GM23248 (cell line): ENCODE data around the gene POLG. TPM values are rescaled to one million over a fixed set of nuclear protein-coding genes. Genes with fewer than 3 reads are reported as not detected.

Source experiments
- DNase-seq: peaks from one replicate; pipeline ENCODE4 v3.0.0-alpha.2; 2015
- H2AFZ ChIP-seq: fragments of 200-600 bp; sonication (generic); 2 replicates; pipeline ENCODE4 v1.6.1; 2016; ENCODE audit warnings: antibody characterized with exemption
- H3F3A ChIP-seq: fragments of 200-600 bp; sonication (generic); 2 replicates; pipeline ENCODE4 v1.6.1; 2016; ENCODE audit warnings: mild to moderate bottlenecking, antibody characterized with exemption, mixed run types; ENCODE audit not compliant: insufficient read depth
- H3K27ac ChIP-seq: fragments of 200-600 bp; sonication (generic); 2 replicates; pipeline ENCODE4 v1.5.1; 2016; ENCODE audit warnings: mild to moderate bottlenecking
- H3K27me3 ChIP-seq: fragments of 200-600 bp; sonication (generic); replicated peaks from 2 replicates; pipeline ENCODE4 v1.6.1; 2016; ENCODE audit warnings: mild to moderate bottlenecking; ENCODE audit not compliant: insufficient read depth
- H3K36me3 ChIP-seq: fragments of 200-600 bp; sonication (generic); 2 replicates; pipeline ENCODE4 v1.6.1; 2016; ENCODE audit warnings: low read depth, mild to moderate bottlenecking
- H3K4me1 ChIP-seq: fragments of 200-600 bp; sonication (generic); 2 replicates; pipeline ENCODE4 v1.6.1; 2016; ENCODE audit warnings: mild to moderate bottlenecking; ENCODE audit not compliant: insufficient read depth
- H3K4me2 ChIP-seq: fragments of 200-600 bp; sonication (generic); one replicate; pipeline ENCODE4 v1.6.1; 2016; ENCODE audit warnings: mild to moderate bottlenecking; ENCODE audit not compliant: unreplicated experiment
- H3K4me3 ChIP-seq: fragments of 200-600 bp; sonication (generic); 2 replicates; pipeline ENCODE4 v1.5.1; 2016; ENCODE audit warnings: mild to moderate bottlenecking
- H3K79me2 ChIP-seq: fragments of 200-600 bp; sonication (generic); 2 replicates; pipeline ENCODE4 v1.6.1; 2016; ENCODE audit warnings: mild to moderate bottlenecking; ENCODE audit not compliant: insufficient read depth
- H3K9ac ChIP-seq: fragments of 200-600 bp; sonication (generic); 2 replicates; pipeline ENCODE4 v1.6.1; 2016; ENCODE audit warnings: mild to moderate bottlenecking
- H3K9me2 ChIP-seq: fragments of 200-600 bp; sonication (generic); 2 replicates; pipeline ENCODE4 v1.6.1; 2016; ENCODE audit warnings: mixed run types, mild to moderate bottlenecking, moderate library complexity; ENCODE audit not compliant: insufficient read depth
- H3K9me3 ChIP-seq: fragments of 200-600 bp; sonication (generic); one replicate; pipeline ENCODE4 v1.6.1; 2017; ENCODE audit warnings: low read depth
- H4K20me1 ChIP-seq: fragments of 200-600 bp; sonication (generic); 2 replicates; pipeline ENCODE4 v1.6.0; 2016; ENCODE audit not compliant: insufficient read depth
- EZH2 ChIP-seq: fragments of 200-600 bp; sonication (generic); IDR thresholded peaks from 2 replicates; pipeline ENCODE4 v1.6.1; 2018; ENCODE audit warnings: antibody characterized with exemption, mild to moderate bottlenecking; ENCODE audit not compliant: insufficient read depth, poor library complexity, severe bottlenecking
- EZH2phosphoT487 ChIP-seq: fragments of 200-600 bp; sonication (generic); IDR thresholded peaks from 2 replicates; pipeline ENCODE4 v1.6.1; 2018; ENCODE audit warnings: antibody characterized with exemption, moderate library complexity, mild to moderate bottlenecking, low read depth; ENCODE audit not compliant: insufficient read depth
- WGBS, 2 experiments: methylation state at CpG; one replicate each; pipeline ENCODE4 v1.1.6; 2015 to 2017; ENCODE audit warnings: low lambda C conversion rate in 2 of 2, low coverage in 1 of 2; ENCODE audit errors: missing lambda C conversion rate in 2 of 2; 5-methylcytosine and 5-hydroxymethylcytosine counted together
- in situ Hi-C: fragments of 300-500 bp; cut with MboI; formaldehyde crosslinking; loops from 2 replicates; pipeline ENCODE4 v1.15.0; 2020
- polyA plus RNA-seq: library from polyadenylated mRNA; unstranded; fragments of >200 nt; fragmentation: Nextera tagmentation; extraction: Ambion mirVana; gene quantifications from 2 replicates; pipeline ENCODE4 v1.2.1, GENCODE V29; 2016
- total RNA-seq: library from RNA; depleted of rRNA; stranded (reverse); fragments of >200 nt; shearing (Covaris generic); gene quantifications from 2 replicates; pipeline ENCODE4 v1.2.3, GENCODE V29; 2014

Gene POLG
- total and polyA plus RNA-seq, 2 experiments from 2014 or later = 18.7 to 66.7 TPM

- no peak for DNase-seq
- H3K9me3 ChIP-seq = no peaks in the 10 kb centered on the region
- no peak overlapping the region for H2AFZ ChIP-seq
- no peak overlapping the region for H3K9ac ChIP-seq
- H4K20me1 ChIP-seq = no peaks in the 10 kb centered on the region
- H3K79me2 ChIP-seq = no peaks in the 10 kb centered on the region
- in situ Hi-C loops = no loop called here
- no peak for TF ChIP-seq EZH2phosphoT487
- no peak for TF ChIP-seq EZH2
- no peak overlapping the region for H3K4me3 ChIP-seq
- no peaks in the 10 kb centered on the region for H3K9me2 ChIP-seq
- WGBS, 2 experiments = 32 to 39% methylated on average over 14 of the region's 14 CpGs
- H3K4me2 ChIP-seq = no peak overlapping the region
- H3K27me3 ChIP-seq = peaks cover 92% of the 10 kb centered on the region
- no peaks in the 10 kb centered on the region for H3K36me3 ChIP-seq
- H3K4me1 ChIP-seq = no peaks in the 10 kb centered on the region
- no peak overlapping the region for H3K27ac ChIP-seq
- no peaks in the 10 kb centered on the region for H3F3A ChIP-seq
Measured at GRCh38 chr15:89374086-89374981, 39.7 kb upstream of the POLG start.

GRCh38 chr15:89372069-89372935 lies 37.7 kb upstream of the POLG start:
- Histone ChIP-seq H3K79me2 (no peaks in the 10 kb centered on the region), H3K9me2 (no peaks in the 10 kb centered on the region), H3K9me3 (no peaks in the 10 kb centered on the region), H3K4me2 (no peak overlapping the region), H3K27ac (no peak overlapping the region), H2AFZ (no peak overlapping the region), H3K4me3 (no peak overlapping the region), H4K20me1 (no peaks in the 10 kb centered on the region), H3K36me3 (no peaks in the 10 kb centered on the region), H3K4me1 (no peaks in the 10 kb centered on the region), H3F3A (no peaks in the 10 kb centered on the region), H3K9ac (no peak overlapping the region), H3K27me3 (peaks cover 94% of the 10 kb centered on the region)
- 16 to 22% methylated on average over 13 to 15 of the region's 15 CpGs for WGBS, 2 experiments
- TF ChIP-seq EZH2 (no peak), EZH2phosphoT487 (no peak)
- no peak for DNase-seq
- in situ Hi-C loops = no loop called here

- Histone ChIP-seq H3K4me2 (peak overlapping the region; percentile 25), H2AFZ (no peak overlapping the region), H3K9me3 (no peaks in the 10 kb centered on the region), H3K36me3 (no peaks in the 10 kb centered on the region), H3F3A (no peaks in the 10 kb centered on the region), H3K79me2 (no peaks in the 10 kb centered on the region), H3K9me2 (no peaks in the 10 kb centered on the region), H3K27ac (no peak overlapping the region), H3K27me3 (peaks cover 94% of the 10 kb centered on the region), H3K9ac (no peak overlapping the region), H4K20me1 (no peaks in the 10 kb centered on the region), H3K4me3 (0 out of 2 replicates have a peak overlapping the region, but pooled peaks have one; percentile 32), H3K4me1 (no peaks in the 10 kb centered on the region)
- WGBS, 2 experiments = 5 to 7% methylated on average over 34 to 69 of the region's 87 CpGs
- no peak for TF ChIP-seq EZH2phosphoT487
- TF ChIP-seq EZH2 = no peak
- in situ Hi-C loops = no loop called here
- peak; percentile 33 for DNase-seq
Measured at GRCh38 chr15:89371228-89372044, 36.8 kb upstream of the POLG start.

- Histone ChIP-seq H3K27ac (no peak overlapping the region), H3K9me2 (no peaks in the 10 kb centered on the region), H3K79me2 (no peaks in the 10 kb centered on the region), H3K4me2 (no peak overlapping the region), H3K4me1 (no peaks in the 10 kb centered on the region), H3K27me3 (peaks cover 96% of the 10 kb centered on the region), H2AFZ (no peak overlapping the region), H4K20me1 (no peaks in the 10 kb centered on the region), H3K4me3 (no peak overlapping the region), H3K9me3 (no peaks in the 10 kb centered on the region), H3F3A (no peaks in the 10 kb centered on the region), H3K36me3 (no peaks in the 10 kb centered on the region), H3K9ac (no peak overlapping the region)
- DNase-seq = no peak
- no peak for TF ChIP-seq EZH2
- no peak for TF ChIP-seq EZH2phosphoT487
- in situ Hi-C loops = no loop called here
- 20 to 21% methylated on average over 11 of the region's 11 CpGs for WGBS, 2 experiments
Measured at GRCh38 chr15:89370978-89371227, 36.3 kb upstream of the POLG start.
